ENCODE measurements around the gene TCP11. TPM values are rescaled to one million over a fixed set of nuclear protein-coding genes. Genes with fewer than 3 reads are reported as not detected.

TCP11 gene
- total RNA-seq, 1 donor from 2014 or later: not detected

DNA sequence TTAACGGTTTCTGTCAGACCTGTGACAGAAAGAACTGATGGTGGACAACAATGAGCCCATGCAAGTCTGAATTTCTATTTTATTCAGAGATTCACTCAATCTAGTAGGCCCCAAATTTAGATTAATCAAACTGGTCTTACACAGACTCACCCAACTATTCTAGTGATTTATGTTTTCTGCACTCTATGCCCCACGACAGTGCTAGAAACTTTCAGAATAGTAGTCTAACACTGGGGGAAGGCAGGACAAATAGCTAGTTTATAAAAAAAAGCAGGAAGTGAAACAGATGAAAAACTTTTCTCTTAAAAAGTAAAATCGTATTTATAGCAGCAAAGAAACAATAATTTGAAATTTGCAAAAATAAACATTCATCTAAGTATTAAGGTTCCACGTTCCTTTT is 5.0 kb downstream of the TCP11 start:
- no peaks in the 10 kb centered on the region for H3K36me3 Mint-ChIP-seq (ENCODE audit: low read depth)
- H3K9me3 Mint-ChIP-seq: no peaks in the 10 kb centered on the region
- TF ChIP-seq, protein P1, sequence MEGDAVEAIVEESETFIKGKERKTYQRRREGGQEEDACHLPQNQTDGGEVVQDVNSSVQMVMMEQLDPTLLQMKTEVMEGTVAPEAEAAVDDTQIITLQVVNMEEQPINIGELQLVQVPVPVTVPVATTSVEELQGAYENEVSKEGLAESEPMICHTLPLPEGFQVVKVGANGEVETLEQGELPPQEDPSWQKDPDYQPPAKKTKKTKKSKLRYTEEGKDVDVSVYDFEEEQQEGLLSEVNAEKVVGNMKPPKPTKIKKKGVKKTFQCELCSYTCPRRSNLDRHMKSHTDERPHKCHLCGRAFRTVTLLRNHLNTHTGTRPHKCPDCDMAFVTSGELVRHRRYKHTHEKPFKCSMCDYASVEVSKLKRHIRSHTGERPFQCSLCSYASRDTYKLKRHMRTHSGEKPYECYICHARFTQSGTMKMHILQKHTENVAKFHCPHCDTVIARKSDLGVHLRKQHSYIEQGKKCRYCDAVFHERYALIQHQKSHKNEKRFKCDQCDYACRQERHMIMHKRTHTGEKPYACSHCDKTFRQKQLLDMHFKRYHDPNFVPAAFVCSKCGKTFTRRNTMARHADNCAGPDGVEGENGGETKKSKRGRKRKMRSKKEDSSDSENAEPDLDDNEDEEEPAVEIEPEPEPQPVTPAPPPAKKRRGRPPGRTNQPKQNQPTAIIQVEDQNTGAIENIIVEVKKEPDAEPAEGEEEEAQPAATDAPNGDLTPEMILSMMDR (IDR thresholded peaks at IDR 0.05): no peak
- H3K27me3 Mint-ChIP-seq: peaks cover 10% of the 10 kb centered on the region
- ChIA-PET CTCF (interaction anchor here (0.7 kb wide), 1 partner anchor 149 kb away, joined by 3 read pairs; no protein-coding TSS in a partner anchor), POLR2A (no interaction called here)
- intact Hi-C loops (cut with micrococcal nuclease): loop anchor here (5.0 kb wide), 1 partner anchor 529 kb away; no protein-coding TSS in a partner anchor
- H3K4me1 Mint-ChIP-seq: peaks cover 17% of the 10 kb centered on the region
- no peak overlapping the region for H3K4me3 Mint-ChIP-seq
- DNase-seq: no peak
- H3K27ac Mint-ChIP-seq: no peak overlapping the region
- ATAC-seq (ENCODE audit: low read depth): no peak

DNA sequence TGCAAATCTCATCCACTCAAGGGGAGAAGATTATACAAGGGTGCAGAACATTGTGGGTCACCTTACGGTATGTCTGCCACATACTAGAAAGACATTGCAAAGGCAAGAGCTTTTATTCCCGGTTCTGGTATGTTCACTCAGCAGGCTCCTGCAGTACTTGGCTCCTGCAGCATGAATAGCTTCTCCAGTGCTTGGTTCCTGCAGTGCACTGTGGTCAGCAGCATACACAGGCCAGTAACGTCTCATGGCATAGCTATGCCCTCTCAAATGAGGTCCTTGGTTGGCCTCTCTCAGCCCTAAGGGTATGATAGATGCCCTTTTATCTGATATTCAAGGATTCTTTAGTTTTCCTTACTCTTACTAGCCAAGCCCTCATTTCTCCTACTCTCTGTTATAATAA is 12.6 kb downstream of the TCP11 start:
- Mint-ChIP-seq H3K4me1 (no peaks in the 10 kb centered on the region), H3K9me3 (no peaks in the 10 kb centered on the region), H3K36me3 (ENCODE audit: low read depth) (no peaks in the 10 kb centered on the region), H3K27ac (no peak overlapping the region), H3K27me3 (peaks cover 4% of the 10 kb centered on the region), H3K4me3 (no peak overlapping the region)
- CTCF ChIA-PET: interaction anchor here (3.2 kb wide), 1 partner anchor 11 kb away, joined by 9 read pairs; no protein-coding TSS in a partner anchor
- DNase-seq (no peak), ATAC-seq (ENCODE audit: low read depth) (no peak)
- intact Hi-C loops (cut with micrococcal nuclease): no loop called here
- POLR2A ChIA-PET: no interaction called here
- TF ChIP-seq, protein P1 (IDR thresholded peaks at IDR 0.05): no peak

DNA sequence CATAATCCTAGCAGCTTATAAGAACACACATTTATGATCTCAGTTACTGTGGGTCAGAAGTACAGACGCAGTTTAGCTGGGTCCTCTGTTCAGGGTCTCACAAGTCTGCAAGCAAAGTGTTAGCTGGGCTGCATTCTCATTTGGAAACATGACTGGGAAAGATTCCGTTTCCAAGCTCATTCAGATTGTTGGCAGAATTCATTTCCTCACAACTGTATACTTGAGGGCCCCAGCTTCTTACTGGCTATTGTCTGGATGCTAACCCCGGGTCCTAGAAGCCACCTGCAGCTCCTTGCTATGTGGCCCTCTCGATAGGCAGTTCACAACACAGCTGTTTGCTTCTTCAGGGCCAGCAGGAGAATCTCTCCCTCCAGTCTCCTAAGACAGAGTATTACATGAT is 13.1 kb downstream of the TCP11 start:
- Mint-ChIP-seq H3K4me1 (no peaks in the 10 kb centered on the region), H3K27ac (no peak overlapping the region), H3K4me3 (no peak overlapping the region), H3K27me3 (peaks cover 4% of the 10 kb centered on the region), H3K9me3 (peaks cover 1% of the 10 kb centered on the region), H3K36me3 (ENCODE audit: low read depth) (no peaks in the 10 kb centered on the region)
- TF ChIP-seq, protein P1 (IDR thresholded peaks at IDR 0.05): no peak
- ATAC-seq (ENCODE audit: low read depth): no peak
- intact Hi-C loops (cut with micrococcal nuclease): no loop called here
- DNase-seq: no peak
- CTCF ChIA-PET: interaction anchor here (1.0 to 3.2 kb wide), 2 partner anchors 12 to 611 kb away, joined by 3 to 9 read pairs; no protein-coding TSS in a partner anchor
- POLR2A ChIA-PET: no interaction called here

DNA sequence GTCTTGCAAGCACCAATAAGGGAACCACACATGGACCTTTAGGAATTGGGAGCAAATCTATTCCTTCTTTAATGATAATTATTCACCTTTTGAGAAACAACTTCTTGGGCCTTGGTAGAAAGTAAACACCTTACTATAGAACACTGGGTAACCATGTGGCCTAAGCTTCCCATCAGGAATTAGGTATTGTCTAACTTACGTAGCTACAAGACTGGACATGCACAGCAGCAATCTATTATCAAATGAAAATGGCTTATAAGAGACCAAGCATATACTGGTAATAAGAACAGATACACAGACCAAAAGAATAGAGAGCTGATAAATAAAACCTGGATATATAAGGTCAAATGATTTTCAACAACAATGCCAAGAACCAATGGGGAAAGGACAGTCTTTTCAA is 16.8 kb downstream of the TCP11 start:
- Mint-ChIP-seq H3K9me3 (peaks cover 6% of the 10 kb centered on the region), H3K27me3 (peaks cover 9% of the 10 kb centered on the region), H3K27ac (no peak overlapping the region), H3K36me3 (ENCODE audit: low read depth) (peaks cover 1% of the 10 kb centered on the region), H3K4me1 (no peaks in the 10 kb centered on the region), H3K4me3 (no peak overlapping the region)
- POLR2A ChIA-PET: no interaction called here
- DNase-seq (no peak), ATAC-seq (ENCODE audit: low read depth) (no peak)
- intact Hi-C loops (cut with micrococcal nuclease): no loop called here
- TF ChIP-seq, protein P1 (IDR thresholded peaks at IDR 0.05): no peak
- CTCF ChIA-PET: no interaction called here

DNA sequence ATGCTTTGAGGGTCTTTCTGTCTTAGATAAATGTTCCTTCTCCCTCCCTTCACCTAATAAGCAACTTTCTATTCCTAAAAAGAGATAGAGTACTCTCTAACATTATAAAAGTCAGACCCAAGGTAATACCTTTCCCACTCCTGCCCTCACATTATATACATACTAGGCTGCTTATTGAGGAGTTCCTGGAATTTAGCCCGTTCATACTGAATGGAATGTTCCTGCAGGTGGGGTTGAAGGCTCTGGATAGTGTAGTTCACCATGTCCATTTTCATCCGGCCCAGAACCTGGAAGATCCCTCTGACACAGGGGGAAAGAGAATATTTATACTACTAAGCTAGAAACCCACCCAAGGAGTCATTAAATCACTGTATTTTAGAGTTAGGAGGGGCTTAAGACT is 20.4 kb downstream of the TCP11 start:
- ATAC-seq (ENCODE audit: low read depth) (no peak), DNase-seq (no peak)
- intact Hi-C loops (cut with micrococcal nuclease): no loop called here
- no peaks in the 10 kb centered on the region for H3K4me1 Mint-ChIP-seq
- ChIA-PET CTCF (no interaction called here), POLR2A (interaction anchor here (1.2 kb wide), 1 partner anchor 7 kb away, joined by 3 read pairs; no protein-coding TSS in a partner anchor)
- peaks cover 1% of the 10 kb centered on the region for H3K36me3 Mint-ChIP-seq (ENCODE audit: low read depth)
- peaks cover 6% of the 10 kb centered on the region for H3K9me3 Mint-ChIP-seq
- no peak overlapping the region for H3K4me3 Mint-ChIP-seq
- H3K27ac Mint-ChIP-seq: no peak overlapping the region
- peaks cover 6% of the 10 kb centered on the region for H3K27me3 Mint-ChIP-seq
- TF ChIP-seq, protein P1 (IDR thresholded peaks at IDR 0.05): no peak

All from activated B cell treated with CpG ODN at 0.5 μM for 24 hours (primary cell).